MM.1S (cell line): ENCODE results near the gene KCNMA1.

Experiments used
- DNase-seq: peaks from one replicate; pipeline ENCODE4 v3.0.0-alpha.2; 2015
- H2AFZ ChIP-seq: fragments of 300-600 bp; sonication (generic); 2 replicates; pipeline ENCODE4 v1.6.0; 2016; ENCODE audit warnings: antibody characterized with exemption, low read length
- H3F3A ChIP-seq: fragments of 300-600 bp; sonication (generic); 2 replicates; pipeline ENCODE4 v1.6.1; 2016; ENCODE audit warnings: mild to moderate bottlenecking, antibody characterized with exemption, low read length, moderate library complexity, mixed read lengths; ENCODE audit not compliant: insufficient read depth
- H3K27ac ChIP-seq: fragments of 300-600 bp; sonication (generic); 2 replicates; pipeline ENCODE4 v1.5.1; 2016; ENCODE audit warnings: mild to moderate bottlenecking, low read length
- H3K27me3 ChIP-seq: fragments of 300-600 bp; sonication (generic); replicated peaks from 2 replicates; pipeline ENCODE4 v1.6.0; 2016; ENCODE audit warnings: low read length; ENCODE audit not compliant: insufficient read depth
- H3K36me3 ChIP-seq: fragments of 300-600 bp; sonication (generic); replicated peaks from 2 replicates; pipeline ENCODE4 v1.6.1; 2016; ENCODE audit warnings: mild to moderate bottlenecking, low read length, mixed read lengths; ENCODE audit not compliant: insufficient read depth
- H3K4me1 ChIP-seq: fragments of 300-600 bp; sonication (generic); 2 replicates; pipeline ENCODE4 v1.6.1; 2016; ENCODE audit warnings: low read length, mixed read lengths
- H3K4me2 ChIP-seq: fragments of 300-600 bp; sonication (generic); 2 replicates; pipeline ENCODE4 v1.6.0; 2016; ENCODE audit warnings: low read depth, low read length
- H3K4me3 ChIP-seq: fragments of 300-600 bp; sonication (generic); 2 replicates; pipeline ENCODE4 v1.5.1; 2016; ENCODE audit warnings: low read length, mixed read lengths
- H3K79me2 ChIP-seq: fragments of 300-600 bp; sonication (generic); 2 replicates; pipeline ENCODE4 v1.6.1; 2016; ENCODE audit warnings: mixed run types, low read length, mixed read lengths
- H3K9ac ChIP-seq: fragments of 300-600 bp; sonication (generic); 2 replicates; pipeline ENCODE4 v1.6.1; 2016; ENCODE audit warnings: low read length, mixed read lengths
- H3K9me2 ChIP-seq: fragments of 300-600 bp; sonication (generic); replicated peaks from 2 replicates; pipeline ENCODE4 v1.6.1; 2016; ENCODE audit warnings: mild to moderate bottlenecking, low read length, mixed read lengths; ENCODE audit not compliant: insufficient read depth
- H3K9me3 ChIP-seq: fragments of 300-600 bp; sonication (generic); replicated peaks from 2 replicates; pipeline ENCODE4 v1.6.1; 2016; ENCODE audit warnings: mild to moderate bottlenecking, low read length, mixed read lengths; ENCODE audit not compliant: insufficient read depth
- H4K20me1 ChIP-seq: fragments of 300-600 bp; sonication (generic); 2 replicates; pipeline ENCODE4 v1.6.1; 2016; ENCODE audit warnings: mild to moderate bottlenecking, low read length, moderate library complexity, mixed read lengths; ENCODE audit not compliant: insufficient read depth
- EZH2 ChIP-seq: fragments of 300-600 bp; sonication (generic); optimal IDR thresholded peaks from 2 replicates; pipeline ENCODE3; 2017; ENCODE audit warnings: low read depth, mild to moderate bottlenecking, antibody characterized with exemption, low read length, mixed read lengths
- EZH2phosphoT487 ChIP-seq: fragments of 300-600 bp; sonication (generic); IDR thresholded peaks from 2 replicates; pipeline ENCODE4 v1.6.1; 2018; ENCODE audit warnings: antibody characterized with exemption, low read length
- TF ChIP-seq, protein P1 (sequence below): fragments of 300-600 bp; sonication (generic); IDR thresholded peaks from 2 replicates; pipeline ENCODE4 v1.5.1; 2016; ENCODE audit warnings: antibody characterized with exemption, low read length, mixed read lengths

The KCNMA1 gene

GRCh38 chr10:76884673-76885275 is 752.8 kb downstream of the KCNMA1 start:
- H4K20me1 ChIP-seq: no peaks in the 10 kb centered on the region
- no peak overlapping the region for H3K4me3 ChIP-seq
- no peaks in the 10 kb centered on the region for H3K79me2 ChIP-seq
- no peaks in the 10 kb centered on the region for H3K9me2 ChIP-seq
- H3K4me2 ChIP-seq: no peak overlapping the region
- no peaks in the 10 kb centered on the region for H3K36me3 ChIP-seq
- H3K9me3 ChIP-seq: no peaks in the 10 kb centered on the region
- peaks cover 3% of the 10 kb centered on the region; the same call in 1 of the 2 replicates for H3F3A ChIP-seq
- no peak for DNase-seq
- H3K9ac ChIP-seq: no peak overlapping the region
- no peak for TF ChIP-seq EZH2phosphoT487
- TF ChIP-seq, protein P1, sequence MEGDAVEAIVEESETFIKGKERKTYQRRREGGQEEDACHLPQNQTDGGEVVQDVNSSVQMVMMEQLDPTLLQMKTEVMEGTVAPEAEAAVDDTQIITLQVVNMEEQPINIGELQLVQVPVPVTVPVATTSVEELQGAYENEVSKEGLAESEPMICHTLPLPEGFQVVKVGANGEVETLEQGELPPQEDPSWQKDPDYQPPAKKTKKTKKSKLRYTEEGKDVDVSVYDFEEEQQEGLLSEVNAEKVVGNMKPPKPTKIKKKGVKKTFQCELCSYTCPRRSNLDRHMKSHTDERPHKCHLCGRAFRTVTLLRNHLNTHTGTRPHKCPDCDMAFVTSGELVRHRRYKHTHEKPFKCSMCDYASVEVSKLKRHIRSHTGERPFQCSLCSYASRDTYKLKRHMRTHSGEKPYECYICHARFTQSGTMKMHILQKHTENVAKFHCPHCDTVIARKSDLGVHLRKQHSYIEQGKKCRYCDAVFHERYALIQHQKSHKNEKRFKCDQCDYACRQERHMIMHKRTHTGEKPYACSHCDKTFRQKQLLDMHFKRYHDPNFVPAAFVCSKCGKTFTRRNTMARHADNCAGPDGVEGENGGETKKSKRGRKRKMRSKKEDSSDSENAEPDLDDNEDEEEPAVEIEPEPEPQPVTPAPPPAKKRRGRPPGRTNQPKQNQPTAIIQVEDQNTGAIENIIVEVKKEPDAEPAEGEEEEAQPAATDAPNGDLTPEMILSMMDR: no peak
- no peak for TF ChIP-seq EZH2
- peaks cover 15% of the 10 kb centered on the region for H3K4me1 ChIP-seq
- H3K27ac ChIP-seq: no peak overlapping the region
- no peak overlapping the region for H2AFZ ChIP-seq
- H3K27me3 ChIP-seq: no peaks in the 10 kb centered on the region

- DNase-seq: no peak
- Histone ChIP-seq H3F3A (peaks cover 3% of the 10 kb centered on the region; the same call in 1 of the 2 replicates), H3K9me2 (no peaks in the 10 kb centered on the region), H3K27me3 (no peaks in the 10 kb centered on the region), H3K27ac (no peak overlapping the region), H3K9me3 (no peaks in the 10 kb centered on the region), H3K79me2 (no peaks in the 10 kb centered on the region), H3K36me3 (no peaks in the 10 kb centered on the region), H3K4me3 (no peak overlapping the region), H3K4me2 (no peak overlapping the region), H4K20me1 (no peaks in the 10 kb centered on the region), H2AFZ (no peak overlapping the region), H3K4me1 (peaks cover 15% of the 10 kb centered on the region), H3K9ac (no peak overlapping the region)
- TF ChIP-seq, protein P1: no peak
- TF ChIP-seq EZH2 (no peak), EZH2phosphoT487 (no peak)
These were observed 754.0 kb downstream of the KCNMA1 start for GRCh38 chr10:76883596-76883995.

- Histone ChIP-seq H4K20me1 (no peaks in the 10 kb centered on the region), H3K9me2 (no peaks in the 10 kb centered on the region), H3K4me1 (peaks cover 15% of the 10 kb centered on the region), H3K9me3 (no peaks in the 10 kb centered on the region), H3K4me2 (peak overlapping the region; percentile 44; the same call in 1 of the 2 replicates), H3K79me2 (no peaks in the 10 kb centered on the region), H3K4me3 (no peak overlapping the region), H3K27ac (peak overlapping the region; percentile 66; the same call in 1 of the 2 replicates), H3K27me3 (no peaks in the 10 kb centered on the region), H3K36me3 (no peaks in the 10 kb centered on the region), H3F3A (peaks cover 3% of the 10 kb centered on the region; the same call in 1 of the 2 replicates), H3K9ac (no peak overlapping the region), H2AFZ (peak overlapping the region; percentile 47)
- no peak for DNase-seq
- TF ChIP-seq, protein P1: no peak
- TF ChIP-seq EZH2phosphoT487 (no peak), EZH2 (no peak)
These were observed 754.8 kb downstream of the KCNMA1 start for GRCh38 chr10:76882796-76883195.
